KOPT-K1 (cell line): ENCODE data around the gene RPS21.
"Not testable (repeated sequence)": the region's sequence is repeated elsewhere in the genome, so short reads cannot be mapped to it uniquely, and the experiment has no call there.

Experiments used
- H3K27ac ChIP-seq: fragments of 200-600 bp; sonication (generic); 2 replicates; pipeline ENCODE4 v1.5.1; 2016; ENCODE audit warnings: antibody characterized with exemption, mild to moderate bottlenecking, low read depth, low read length; ENCODE audit not compliant: poor library complexity, severe bottlenecking
- H3K36me3 ChIP-seq: fragments of 200-600 bp; sonication (generic); 2 replicates; pipeline ENCODE4 v1.5.1; 2017; ENCODE audit warnings: antibody characterized with exemption, mild to moderate bottlenecking, low read length, moderate library complexity; ENCODE audit not compliant: insufficient read depth
- H3K9me3 ChIP-seq: fragments of 200-600 bp; sonication (generic); 2 replicates; pipeline ENCODE4 v1.5.1; 2017; ENCODE audit warnings: antibody characterized with exemption, low read length, mild to moderate bottlenecking; ENCODE audit not compliant: insufficient read depth, poor library complexity, severe bottlenecking

Gene RPS21

DNA sequence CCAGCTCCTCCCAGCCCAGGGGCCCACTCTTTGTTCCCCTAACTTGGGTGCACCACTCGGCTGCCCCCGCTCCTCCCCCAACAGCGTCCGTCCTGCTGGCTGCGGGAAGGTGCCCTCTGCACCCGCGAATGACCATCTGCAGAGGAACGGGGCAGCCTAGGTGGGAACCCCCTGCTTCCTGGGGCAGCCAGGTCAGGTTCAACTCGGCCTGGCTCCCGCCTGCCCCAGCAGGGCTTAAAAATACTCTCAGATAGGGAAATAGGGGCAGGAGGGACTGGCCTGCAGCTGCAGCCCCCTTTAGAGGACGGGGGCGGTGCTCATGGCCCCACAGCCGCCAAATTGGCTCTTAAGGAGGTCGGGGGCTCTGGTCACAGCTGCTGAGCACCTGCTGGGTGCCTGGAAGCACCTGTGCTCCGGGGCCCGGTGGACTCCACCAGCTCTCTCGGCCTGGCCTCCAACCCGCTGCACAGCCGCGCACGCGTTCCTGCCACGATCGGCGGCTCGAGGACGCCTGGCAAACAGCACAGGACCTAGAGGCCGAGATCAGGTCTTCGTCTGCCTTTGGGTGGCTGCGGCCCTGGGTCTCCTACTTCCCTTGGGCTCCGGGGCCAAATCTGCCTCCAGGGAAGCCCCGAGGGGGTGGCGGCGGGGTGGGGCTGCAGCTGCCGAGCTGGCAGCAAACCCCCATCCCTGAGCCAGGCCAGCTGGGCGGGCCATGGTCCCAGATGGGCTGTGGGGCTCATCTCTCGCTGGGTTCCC lies 19.1 kb upstream of the RPS21 start:
- Histone ChIP-seq H3K36me3 (no peaks in the 10 kb centered on the region), H3K9me3 (no peaks in the 10 kb centered on the region), H3K27ac (no peak overlapping the region)

DNA sequence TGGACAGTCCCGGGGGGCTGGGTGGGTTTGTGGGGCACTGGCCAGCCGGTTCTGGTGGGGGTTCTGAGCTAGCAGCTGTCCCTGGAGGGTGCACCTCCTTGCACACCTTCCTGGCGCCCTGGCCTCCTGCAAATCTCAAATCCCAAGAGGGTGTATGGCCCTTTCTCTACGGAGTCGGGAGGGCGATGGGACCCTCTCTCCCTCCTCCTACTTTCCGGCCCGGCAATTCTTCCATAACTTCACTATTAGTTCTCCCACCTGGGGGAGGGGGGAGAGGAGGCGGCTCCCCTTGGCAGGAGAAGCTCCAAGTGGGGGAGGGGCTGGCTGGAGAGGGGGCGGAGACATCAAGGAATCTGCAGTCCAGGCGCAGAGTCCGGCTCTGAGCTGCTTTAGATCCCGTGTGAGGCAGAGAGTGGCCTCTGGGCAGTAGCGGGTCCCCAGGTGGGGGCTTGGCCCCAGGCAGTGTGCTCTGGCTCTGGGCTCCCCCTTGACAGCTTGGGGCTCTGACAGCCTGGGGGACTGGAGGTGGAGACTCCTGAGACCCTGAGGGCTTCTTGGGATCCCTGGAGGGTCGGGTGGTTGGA lies 18.4 kb upstream of the RPS21 start:
- no peaks in the 10 kb centered on the region for H3K36me3 ChIP-seq
- H3K9me3 ChIP-seq: no peaks in the 10 kb centered on the region
- no peak overlapping the region for H3K27ac ChIP-seq

DNA sequence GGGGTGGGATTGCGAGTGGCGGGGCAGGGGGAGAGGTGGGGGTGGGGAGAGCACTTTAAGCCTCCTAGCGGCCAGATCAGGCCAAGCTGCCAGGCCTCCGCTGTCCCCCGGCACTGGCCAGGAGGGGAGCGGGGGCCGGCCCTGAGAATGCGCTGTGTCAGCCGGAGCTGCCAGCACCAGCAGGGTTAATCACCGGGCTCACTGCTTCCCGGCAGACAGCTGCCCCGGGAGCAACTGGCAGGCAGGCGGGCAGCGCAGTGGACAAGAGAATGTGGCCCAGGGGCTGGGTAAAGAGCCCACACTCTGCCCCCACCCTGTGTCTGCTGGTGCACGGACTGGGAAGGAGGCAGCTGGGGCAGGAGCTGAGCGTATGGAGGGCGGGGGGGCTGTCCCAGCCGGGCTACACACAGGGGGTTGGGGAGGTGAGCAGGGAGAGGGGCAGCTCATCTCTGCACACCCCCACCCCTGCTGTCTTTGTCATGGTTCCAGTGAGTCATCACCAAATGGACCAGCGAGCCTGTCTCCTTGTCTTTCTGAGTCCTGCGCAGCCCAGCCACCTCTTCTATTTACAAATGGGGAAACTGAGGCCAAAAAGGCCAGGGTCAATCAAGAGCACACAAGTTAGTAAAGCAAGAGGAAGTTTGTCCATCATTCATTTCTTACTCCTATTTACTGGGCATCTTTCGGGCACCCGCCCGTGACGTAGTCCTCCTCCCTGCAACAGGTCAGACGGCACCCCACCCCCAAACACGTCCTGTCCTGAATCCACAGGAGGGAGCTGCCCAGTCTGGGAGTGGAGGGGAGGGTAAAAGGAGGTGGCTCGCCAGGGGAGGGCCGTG lies 17.7 kb upstream of the RPS21 start:
- no peak overlapping the region for H3K27ac ChIP-seq
- no peaks in the 10 kb centered on the region for H3K36me3 ChIP-seq

DNA sequence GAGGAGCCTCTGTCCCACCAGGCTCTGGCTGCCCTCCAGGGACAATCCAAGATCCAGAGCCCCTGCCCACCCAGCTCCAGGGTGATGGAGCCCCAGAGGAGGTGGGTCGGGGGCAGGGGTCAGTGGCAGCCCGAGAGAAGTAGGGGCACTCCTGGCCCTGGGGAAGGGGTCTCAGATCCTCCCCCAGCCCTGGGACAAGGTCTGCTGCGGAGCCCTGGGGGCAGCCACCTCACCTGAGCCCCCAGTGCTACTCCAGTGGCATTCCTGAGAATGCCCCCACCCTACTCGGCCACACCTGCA lies 17.1 kb upstream of the RPS21 start:
- Histone ChIP-seq H3K9me3 (no peaks in the 10 kb centered on the region), H3K36me3 (no peaks in the 10 kb centered on the region), H3K27ac (no peak overlapping the region)

More for the DNA sequence above, 17.7 kb upstream of the RPS21 start:
- H3K9me3 ChIP-seq: no peaks in the 10 kb centered on the region

DNA sequence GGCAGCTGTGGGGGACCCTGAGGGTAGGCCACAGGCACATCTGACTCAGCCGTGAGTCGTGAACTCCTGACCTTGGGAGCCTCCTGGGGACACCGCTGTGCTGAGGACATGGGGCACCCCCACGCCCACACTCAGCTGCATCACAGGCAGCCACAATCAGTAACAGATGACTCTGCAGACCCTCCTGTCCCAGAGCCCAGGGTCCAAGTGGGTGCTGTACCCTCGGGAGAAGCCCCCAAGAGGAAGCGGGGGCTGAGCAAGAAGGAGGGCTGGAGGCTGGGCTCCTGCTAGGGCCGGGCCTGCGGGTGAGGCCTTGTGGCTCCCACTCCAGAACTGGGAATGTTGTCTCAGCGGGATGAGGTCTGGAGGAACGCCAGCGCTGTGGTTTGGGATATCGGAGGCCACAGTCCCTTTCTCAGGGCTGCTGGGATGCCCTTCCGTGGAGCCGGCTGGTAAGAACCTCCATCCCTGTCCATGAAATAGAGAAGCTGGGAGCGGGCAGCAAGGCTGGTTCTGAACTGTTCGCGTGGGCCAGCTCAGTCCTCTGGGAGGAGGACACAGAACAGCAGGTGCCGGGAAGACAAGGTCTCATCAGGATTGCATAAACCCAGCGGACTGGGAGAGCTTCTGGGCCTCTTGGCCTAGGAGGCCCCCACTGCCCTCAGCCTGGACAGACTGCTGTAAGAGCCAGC lies 16.6 kb upstream of the RPS21 start:
- no peak overlapping the region for H3K27ac ChIP-seq
- H3K9me3 ChIP-seq: no peaks in the 10 kb centered on the region
- H3K36me3 ChIP-seq: no peaks in the 10 kb centered on the region

DNA sequence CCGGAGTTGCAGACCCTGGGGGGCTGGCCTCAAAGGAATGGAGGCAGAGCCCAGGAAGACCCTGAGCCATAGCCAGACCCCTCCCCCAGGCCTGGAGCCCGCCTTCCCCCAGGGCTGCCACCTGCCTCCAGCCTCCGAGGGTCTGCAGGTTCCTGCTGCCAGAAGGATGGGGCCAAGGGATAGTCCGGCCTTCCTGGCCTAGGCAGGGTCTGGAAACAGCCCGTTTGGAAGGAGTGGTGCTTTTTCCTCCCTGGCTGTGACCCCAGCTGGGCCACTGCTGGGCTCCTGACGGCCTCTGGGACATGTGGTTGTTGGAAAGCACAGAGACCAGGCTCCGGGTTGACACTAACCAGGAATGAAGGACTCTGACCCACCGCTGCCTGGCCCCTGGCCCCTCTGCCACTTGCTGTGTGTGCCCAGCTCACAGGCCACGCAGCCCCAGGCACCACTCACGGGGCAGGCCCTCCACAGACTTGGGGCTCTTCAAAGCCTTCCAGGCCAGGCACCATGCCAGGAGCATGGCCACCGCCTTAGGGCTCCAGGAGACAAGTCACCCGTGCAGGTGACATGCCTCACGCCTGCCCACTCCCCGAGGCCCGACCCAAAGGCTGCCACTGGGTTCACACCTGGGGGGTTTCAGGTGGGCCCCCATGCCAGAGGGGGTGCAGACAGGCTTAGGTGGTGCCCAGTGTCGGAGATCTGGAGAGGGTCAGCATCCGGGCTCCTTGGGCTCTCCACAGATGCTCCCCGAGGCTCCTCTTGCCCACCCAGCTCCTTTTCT lies 15.9 kb upstream of the RPS21 start:
- Histone ChIP-seq H3K27ac (no peak overlapping the region), H3K9me3 (no peaks in the 10 kb centered on the region), H3K36me3 (no peaks in the 10 kb centered on the region)

DNA sequence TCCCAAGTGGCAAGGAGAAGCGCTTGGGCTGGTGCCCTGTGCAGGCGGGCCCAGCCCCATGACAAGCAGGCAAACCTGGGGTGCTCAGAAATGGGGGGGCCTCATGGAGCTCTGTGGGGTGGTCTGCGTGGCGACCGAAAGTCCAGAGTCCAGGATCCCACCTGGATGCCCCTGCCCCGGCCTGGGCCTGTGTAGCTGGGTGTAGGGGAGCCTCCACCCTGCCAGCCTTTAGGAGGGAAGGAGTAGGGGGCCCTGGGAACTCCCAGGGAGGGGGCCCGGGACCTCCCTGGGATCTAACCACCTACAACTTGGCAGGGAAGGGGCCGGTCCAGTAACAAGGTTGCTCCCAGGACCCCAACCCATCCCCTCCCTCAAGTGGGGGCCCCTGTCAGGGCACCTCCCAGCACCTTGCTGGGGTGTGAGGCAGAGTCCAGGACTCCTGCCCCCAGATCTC lies 15.3 kb upstream of the RPS21 start:
- H3K36me3 ChIP-seq: no peaks in the 10 kb centered on the region
- H3K9me3 ChIP-seq: no peaks in the 10 kb centered on the region
- no peak overlapping the region for H3K27ac ChIP-seq

DNA sequence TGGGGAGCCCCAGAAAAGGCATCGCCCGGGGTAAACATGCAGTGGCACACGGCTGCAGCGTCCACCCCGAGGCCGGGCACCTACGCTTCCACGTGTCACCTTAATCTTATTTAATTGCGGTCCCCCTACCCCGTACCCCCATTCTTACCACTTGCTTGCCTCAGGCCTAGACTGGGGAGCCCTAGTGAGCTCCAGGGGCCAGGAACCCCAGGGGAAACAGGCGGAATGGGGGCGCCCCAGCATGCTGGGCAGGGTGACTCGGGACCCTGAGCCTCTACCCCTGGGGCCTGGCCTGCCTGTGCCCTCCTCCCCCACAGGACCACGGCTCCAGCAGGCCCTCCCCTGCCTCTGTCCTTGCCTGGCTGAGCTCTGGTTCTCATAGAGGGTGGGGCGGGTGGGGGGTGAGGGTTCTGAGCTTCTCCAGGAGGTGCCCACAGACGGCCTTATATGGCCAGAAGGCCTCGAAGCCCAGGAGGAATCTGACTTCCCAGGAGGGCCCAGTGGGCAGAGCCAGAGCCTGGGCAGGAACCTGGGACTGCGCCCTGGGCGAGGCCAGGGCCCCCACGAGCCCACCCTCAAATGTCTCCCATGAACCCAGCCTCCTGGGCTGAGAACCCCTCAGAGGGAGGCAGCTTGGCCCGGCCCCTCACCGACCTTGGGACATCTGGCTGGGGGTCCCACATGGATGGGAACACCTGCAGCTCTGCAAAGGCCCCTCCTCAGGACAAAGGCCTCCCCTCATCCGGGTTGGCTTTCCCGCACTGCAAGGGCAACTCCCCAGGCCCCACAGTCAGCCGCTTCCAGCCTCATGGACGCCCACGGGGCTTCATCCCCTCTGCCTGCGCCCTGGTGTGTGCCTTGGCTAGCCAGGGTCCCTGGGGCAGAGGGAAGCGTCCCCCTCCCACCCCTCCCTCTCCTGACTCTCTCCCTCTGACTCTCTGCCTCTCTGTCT lies 14.6 kb upstream of the RPS21 start:
- H3K36me3 ChIP-seq: no peaks in the 10 kb centered on the region
- no peaks in the 10 kb centered on the region for H3K9me3 ChIP-seq
- H3K27ac ChIP-seq: no peak overlapping the region

DNA sequence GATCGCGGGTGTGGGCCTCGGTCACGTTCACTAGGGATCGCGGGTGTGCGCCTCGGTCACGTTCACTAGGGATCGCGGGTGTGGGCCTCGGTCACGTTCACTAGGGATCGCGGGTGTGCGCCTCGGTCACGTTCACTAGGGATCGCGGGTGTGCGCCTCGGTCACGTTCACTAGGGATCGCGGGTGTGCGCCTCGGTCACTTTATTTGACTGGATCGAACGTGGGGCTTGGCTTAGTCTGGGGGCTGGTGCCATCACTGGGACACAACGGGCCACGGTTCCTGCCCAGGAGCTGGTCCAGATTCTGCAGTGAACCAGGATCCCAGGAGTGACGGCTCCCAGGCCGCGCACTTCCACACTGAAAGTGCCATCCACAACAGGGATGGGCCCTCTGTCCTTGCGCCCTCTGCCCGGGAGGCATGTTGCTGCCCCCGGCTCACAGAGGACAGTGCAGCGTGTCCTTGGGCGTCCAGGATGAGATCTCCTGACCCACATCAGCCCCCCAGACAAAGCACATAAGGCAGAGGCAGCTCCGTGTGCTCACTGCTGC lies 13.2 kb upstream of the RPS21 start:
- not testable (repeated sequence) for H3K27ac ChIP-seq, H3K9me3 ChIP-seq, H3K36me3 ChIP-seq

DNA sequence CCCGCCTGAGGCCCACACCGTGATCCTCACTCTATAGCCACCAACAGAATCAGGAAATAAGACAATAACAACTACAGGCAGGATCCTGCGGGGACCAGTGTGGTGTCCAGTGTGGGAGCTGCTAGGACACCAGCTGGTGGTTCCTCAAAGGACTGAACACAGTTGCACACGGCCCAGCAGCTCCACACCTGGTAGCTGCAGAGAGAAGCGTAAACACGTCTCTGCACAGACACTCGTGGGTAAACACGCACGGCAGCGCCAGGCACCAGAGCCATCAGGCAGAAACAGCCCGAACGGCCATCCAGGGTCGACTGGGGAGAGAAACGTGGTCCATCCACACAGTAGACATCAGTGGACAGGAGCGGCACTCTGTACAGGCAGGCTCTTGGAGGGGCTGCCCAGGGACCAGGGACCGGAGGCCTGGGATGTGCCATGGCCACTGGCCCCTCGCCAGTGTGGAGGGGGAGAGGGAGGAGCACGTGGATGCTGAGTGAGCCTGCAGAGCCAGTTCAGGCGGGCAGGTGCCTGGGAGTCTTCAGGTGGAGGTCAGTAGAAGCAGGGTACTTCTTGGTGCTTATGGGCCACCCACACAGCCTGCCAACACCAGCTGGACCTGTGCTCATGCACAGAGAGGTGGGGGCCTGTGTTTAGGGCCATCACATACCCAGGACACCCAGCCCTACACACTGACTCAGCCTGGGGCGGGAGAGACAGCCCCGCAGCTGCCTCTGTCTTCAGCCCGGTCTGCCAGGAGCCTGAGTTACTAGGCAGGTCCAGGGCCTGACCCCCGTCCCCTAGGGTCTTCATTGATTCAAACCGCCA lies 12.4 kb upstream of the RPS21 start:
- Histone ChIP-seq H3K9me3 (no peaks in the 10 kb centered on the region), H3K36me3 (no peaks in the 10 kb centered on the region), H3K27ac (no peak overlapping the region)

DNA sequence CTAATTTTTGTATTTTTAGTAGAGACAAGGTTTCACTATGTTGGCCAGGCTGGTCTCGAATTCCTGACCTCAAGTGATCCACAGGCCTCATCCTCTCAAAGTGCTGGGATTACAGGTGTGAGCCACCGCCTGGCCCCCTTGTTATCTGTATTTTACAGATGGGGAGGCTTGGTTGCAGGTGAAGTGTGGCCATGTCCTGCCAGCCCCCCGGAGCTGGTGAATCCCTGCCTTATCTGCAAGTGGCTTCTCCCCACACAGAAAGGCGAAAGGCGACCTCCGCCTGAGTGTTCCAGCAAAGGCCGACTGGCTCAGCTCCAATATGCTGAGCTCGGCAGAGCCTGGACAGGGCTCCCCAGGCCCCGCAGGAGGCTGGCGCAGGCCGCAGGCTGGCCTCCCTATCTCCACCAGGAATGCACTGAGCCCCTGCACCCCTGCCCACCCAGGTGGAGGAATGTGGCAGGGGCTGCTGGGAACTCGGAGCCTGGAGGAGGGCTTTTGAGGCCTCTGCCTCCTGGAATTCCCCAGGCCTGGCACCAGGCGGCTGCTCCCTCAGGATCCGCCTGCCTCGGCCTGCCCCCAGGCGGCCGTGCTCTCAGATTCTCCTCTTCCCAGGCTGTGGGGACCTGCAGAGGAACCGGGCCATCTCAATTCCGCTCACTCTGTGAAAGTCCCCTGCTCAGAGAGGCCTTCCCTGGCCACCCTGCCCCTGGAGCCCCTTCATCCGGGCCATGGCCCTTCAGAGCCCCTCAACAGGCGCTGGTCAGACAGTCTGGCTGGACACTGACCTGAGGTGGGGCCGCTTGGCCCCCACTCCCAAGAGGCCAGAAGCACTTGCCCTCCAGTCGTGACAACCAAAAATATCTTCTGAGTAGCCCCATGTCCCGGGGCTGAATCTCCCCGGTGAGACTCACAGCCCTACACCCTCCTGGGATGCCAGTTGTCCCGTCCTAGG lies 10.5 kb upstream of the RPS21 start:
- Histone ChIP-seq H3K9me3 (no peaks in the 10 kb centered on the region), H3K27ac (no peak overlapping the region), H3K36me3 (no peaks in the 10 kb centered on the region; the same call in 1 of the 2 replicates)

DNA sequence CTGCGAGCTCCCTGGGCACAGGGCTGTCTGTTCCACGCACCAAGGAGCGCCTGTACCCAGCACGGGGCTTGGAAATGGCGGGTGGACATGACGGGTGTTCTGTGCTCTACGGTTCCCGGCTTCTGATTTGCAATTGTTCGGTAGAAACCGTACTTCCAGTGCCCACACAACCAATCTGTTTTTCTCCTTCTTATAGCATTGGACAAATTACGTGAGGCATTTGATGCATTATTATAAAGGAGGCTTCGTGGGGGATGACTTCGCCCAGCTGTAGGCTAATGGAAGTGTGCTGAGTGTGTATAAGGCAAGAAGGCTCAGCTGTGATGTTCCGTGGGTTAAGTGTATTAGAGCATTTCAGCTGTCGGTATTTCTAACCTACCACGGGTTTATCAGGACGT lies 9.8 kb upstream of the RPS21 start:
- Histone ChIP-seq H3K9me3 (no peaks in the 10 kb centered on the region), H3K27ac (no peak overlapping the region)

More for the DNA sequence above, 9.8 kb upstream of the RPS21 start:
- H3K36me3 ChIP-seq: peaks cover 6% of the 10 kb centered on the region; the same call in 1 of the 2 replicates
